GM19463 (cell line): ENCODE results near the gene OR8S1.
"Not testable (repeated sequence)": the region's sequence is repeated elsewhere in the genome, so short reads cannot be mapped to it uniquely, and the experiment has no call there.

Experiments
- ATAC-seq: cut with Tn5 transposase; IDR thresholded peaks from one replicate; pipeline ENCODE4 v1.9.1; 2021; ENCODE audit warnings: mild to moderate bottlenecking, moderate library complexity; ENCODE audit not compliant: unreplicated experiment

Gene OR8S1

GRCh38 chr12:48525332-48525731, at the start of gene OR8S1:
OR8S1 (plus strand) TSS chr12:48525632; CDS start chr12:48525632, 0 bp downstream.
- ATAC-seq = no peak

GRCh38 chr12:48482198-48482597, 43.2 kb upstream of the OR8S1 start, which contains the start of gene C12orf54:
C12orf54 (plus strand) TSS chr12:48482498; CDS start chr12:48483297, 799 bp downstream.
- ATAC-seq = no peak

- no peak for ATAC-seq
Observed at GRCh38 chr12:48482930-48483329, 42.5 kb upstream of the OR8S1 start.

- no peak for ATAC-seq
Observed at GRCh38 chr12:48486261-48486660, 39.2 kb upstream of the OR8S1 start.

DNA sequence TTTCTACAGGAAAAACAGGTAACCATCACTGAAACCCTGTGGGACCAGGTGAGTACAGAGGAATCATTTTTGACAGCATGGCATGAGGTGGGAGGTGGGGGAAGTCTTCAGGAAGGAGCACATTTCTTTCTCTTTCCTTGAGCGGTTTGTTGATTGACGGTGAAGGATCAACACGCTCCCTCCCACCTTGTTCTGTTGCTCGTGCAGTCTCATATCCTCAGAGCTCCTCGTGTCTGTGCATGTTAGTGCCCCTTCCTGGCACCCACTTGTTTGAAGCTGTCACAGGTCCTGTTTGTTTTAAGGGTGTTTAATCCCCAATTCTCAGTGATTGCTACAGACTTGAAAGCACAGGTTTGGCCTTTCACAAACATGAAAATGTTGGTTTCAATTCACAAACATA, 38.8 kb upstream of the OR8S1 start:
- ATAC-seq = no peak

GRCh38 chr12:48489012-48489411, 36.4 kb upstream of the OR8S1 start:
- peak; percentile 96 for ATAC-seq

DNA sequence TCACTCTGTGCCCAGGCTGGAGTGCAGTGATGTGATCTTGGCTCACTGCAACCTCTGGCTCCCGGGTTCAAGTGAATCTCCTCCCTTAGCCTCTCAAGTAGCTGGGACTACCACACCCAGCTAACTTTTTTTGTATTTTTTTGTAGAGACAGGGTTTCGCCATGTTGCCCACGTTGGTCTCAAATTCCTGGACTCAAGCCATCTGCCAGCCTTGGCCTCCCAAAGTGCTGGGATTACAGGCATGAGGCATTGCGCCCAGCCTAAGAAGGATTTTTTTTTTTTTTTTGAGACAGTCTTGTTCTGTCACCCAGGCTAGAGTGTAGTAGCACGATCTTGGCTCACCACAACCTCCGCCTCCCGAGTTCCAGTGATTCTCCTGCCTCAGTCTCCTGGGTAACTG, 36.0 kb upstream of the OR8S1 start:
- not testable (repeated sequence) for ATAC-seq

DNA sequence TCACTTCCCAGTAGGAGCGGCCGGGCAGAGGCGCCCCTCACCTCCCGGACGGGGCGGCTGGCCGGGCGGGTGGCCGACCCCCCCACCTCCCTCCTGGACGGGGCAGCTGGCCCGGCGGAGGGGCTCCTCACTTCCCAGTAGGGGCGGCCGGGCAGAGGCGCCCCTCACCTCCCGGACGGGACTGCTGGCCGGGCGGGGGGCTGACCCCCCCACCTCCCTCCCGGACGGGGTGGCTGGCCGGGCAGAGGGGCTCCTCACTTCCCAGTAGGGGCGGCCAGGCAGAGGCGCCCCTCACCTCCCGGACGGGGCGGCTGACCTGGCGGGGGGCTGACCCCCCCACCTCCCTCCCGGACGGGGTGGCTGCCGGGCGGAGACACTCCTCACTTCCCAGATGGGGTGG, 25.2 kb upstream of the OR8S1 start:
- ATAC-seq = not testable (repeated sequence)

GRCh38 chr12:48506836-48507235, 18.6 kb upstream of the OR8S1 start:
- ATAC-seq = not testable (repeated sequence)

DNA sequence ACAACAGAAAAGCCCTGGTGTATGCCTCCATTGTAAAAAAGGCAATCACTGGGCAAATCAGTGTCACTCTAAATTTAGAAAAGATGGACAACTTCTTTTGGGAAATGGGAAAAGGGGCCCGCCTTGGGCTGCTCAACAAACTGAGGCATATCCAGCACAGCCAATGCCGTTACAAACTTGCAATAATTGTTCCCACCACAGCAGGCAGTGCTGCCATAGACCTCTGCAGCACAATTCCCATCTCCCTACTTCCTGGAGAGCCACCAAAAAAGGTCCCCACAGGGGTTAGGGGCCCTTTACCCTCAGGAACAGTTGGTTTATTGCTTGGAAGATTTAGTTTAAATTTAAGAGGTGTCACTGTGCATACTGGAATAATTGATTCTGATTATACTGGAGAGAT, 16.4 kb upstream of the OR8S1 start:
- ATAC-seq = no peak

DNA sequence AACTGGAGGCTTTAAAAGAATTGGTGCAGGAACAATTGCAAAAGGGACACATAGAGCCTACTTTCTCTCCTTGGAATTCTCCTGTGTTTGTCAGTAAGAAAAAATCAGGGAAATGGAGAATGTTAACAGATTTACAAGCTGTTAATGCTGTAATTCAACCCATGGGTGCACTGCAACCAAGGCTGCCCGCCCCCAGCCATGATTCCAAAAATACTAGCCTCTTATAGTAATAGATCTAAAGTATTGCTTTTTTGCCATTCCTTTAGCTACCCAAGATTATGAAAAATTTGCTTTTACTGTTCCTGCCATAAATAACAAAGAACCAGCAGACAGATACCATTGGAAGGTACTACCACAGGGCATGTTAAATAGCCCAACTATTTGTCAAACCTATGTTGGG, 15.3 kb upstream of the OR8S1 start:
- no peak for ATAC-seq

GRCh38 chr12:48512855-48513254, 12.6 kb upstream of the OR8S1 start:
- ATAC-seq = peak; percentile 96

GRCh38 chr12:48514728-48515127, 10.7 kb upstream of the OR8S1 start:
- ATAC-seq = no peak

DNA sequence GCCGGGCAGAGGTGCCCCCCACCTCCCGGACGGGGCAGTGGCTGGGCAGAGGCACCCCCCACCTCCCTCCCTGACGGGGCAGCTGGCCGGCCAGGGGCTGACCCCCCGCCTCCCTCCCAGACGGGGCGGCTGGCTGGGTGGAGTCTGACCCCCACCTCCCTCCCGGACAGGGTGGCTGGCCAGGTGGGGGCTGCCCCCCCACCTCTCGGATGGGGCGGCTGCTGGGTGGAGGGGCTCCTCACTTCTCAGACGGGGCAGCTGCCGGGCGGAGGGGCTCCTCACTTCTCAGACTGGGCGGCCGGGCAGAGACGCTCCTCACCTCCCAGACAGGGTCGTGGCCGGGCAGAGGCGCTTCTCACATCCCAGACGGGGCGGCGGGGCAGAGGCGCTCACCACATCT, 5.1 kb upstream of the OR8S1 start:
- not testable (repeated sequence) for ATAC-seq

DNA sequence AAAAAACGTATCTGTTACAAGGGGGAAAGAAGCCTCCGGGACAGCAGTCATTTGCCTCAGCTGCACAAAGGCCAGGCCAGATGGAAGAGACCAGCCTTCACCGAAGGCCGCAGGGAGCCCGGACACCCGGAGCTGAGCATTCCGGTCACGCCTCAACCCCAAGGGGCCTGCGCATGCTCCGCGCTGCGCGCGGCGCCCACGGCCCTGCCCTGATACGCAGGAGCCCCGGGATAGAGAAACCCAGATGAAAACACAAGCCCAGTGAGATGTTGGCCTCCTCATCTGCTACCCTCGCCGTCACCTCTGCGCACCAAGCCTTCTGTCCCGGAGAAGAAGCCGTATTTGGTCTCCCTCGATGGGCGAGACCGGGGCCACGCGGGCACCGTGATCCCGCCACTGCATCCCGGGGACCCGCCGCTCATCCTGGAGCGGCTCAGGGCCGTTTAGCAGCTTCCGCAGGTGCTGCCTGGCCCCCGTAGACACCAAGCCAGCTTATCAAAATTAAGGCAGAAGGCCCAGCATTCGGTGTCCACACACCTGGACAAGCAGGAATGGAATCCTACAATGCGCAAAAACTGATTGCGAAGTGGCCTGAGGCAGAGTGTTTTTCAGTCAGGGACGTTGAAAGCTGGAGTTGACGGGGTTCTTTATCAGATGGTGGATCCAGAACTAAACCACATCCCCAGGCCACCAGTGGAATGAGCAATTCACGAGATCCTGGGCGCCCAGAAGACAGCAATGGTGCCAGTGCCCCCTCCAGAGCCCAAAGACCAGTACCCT, 2.6 kb downstream of the OR8S1 start:
- ATAC-seq = no peak

DNA sequence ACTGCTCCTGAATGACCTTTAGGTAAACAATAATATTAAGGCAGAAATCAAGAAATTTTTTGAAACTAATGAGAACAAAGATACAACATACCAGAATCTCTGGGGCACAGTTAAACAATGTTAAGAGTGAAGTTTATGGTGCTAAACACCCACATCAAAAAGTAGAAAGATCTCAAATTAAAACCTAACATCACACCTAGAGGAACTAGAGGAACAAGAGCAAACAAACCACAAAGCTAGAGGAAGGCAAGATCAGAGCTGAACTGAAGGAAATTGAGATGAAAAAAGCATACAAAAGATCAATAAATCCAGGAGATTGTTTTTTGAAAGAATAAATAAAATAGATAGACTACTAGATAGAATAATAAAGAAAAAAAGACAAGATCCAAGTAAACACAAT, 7.2 kb downstream of the OR8S1 start:
- no peak for ATAC-seq

DNA sequence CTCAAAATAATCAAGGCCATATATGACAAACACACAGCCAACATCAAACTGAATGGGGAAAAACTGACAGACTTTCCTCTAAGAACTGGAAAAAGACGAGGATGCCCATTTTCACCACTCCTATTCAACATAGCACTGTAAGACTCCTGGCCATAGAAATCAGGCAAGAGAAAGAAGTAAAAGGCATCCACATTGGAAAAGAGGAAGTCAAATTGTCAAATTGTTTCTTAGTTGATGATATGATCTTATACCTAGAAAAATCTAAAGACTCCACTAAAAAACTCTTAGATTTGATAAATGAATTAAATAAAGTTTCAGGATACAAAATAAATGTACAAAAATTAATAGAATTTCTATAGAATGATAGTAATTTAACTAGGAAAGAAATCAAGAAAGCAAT, 11.2 kb downstream of the OR8S1 start:
- no peak for ATAC-seq

GRCh38 chr12:48542300-48542928, 17.0 kb downstream of the OR8S1 start:
- ATAC-seq = no peak

GRCh38 chr12:48545833-48546469, 20.5 kb downstream of the OR8S1 start:
- ATAC-seq = no peak

DNA sequence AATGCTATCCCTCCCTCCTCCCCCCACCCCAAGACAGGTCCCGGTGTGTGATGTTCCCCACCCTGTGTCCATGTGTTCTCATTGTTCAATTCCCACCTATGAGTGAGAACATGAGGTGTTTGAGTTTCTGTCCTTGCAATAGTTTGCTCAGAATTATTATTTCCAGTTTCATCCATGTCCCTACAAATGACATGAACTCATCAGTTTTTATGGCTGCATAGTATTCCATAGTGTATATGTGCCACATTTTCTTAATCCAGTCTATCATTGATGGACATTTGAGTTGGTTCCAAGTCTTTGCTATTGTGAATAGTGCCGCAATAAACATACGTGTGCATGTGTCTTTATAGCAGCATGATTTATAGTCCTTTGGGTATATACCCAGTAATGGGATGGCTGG, 21.6 kb downstream of the OR8S1 start:
- not testable (repeated sequence) for ATAC-seq

DNA sequence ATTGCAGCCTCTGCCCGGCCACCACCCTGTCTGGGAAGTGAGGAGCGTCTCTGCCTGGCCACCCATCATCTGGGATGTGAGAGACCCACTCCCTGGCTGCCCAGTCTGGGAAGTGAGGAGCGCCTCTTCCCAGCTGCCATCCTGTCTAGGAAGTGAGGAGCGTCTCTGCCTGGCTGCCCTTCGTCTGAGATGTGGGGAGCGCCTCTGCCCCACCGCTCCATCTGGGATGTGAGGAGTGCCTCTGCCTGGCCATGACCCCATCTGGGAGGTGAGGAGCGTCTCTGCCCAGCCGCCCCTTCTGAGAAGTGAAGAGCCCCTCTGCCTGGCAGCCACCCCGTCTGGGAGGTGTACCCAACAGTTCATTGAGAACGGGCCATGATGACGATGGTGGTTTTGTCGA, 26.2 kb downstream of the OR8S1 start:
- ATAC-seq = not testable (repeated sequence)
